GM12878 (cell line): ENCODE data around the gene CLASP1. TPM values are rescaled to one million over a fixed set of nuclear protein-coding genes. Genes with fewer than 3 reads are reported as not detected.

Experiments used
- ATAC-seq: fragments of 200-7000 bp; cut with Tn5 transposase; 3 replicates; pipeline ENCODE4 v1.9.1; 2020; ENCODE audit warnings: mild to moderate bottlenecking, moderate library complexity
- BruUV-seq: library from RNA; stranded (reverse); fragments of 400-500 nt; replicated peaks from 2 replicates; lab custom pipeline; 2021; lab: Mats Ljungman, UMichigan
- CTCF ChIA-PET: fragments of 300-600 bp; sonication (Branson Sonifier 250); formaldehyde crosslinking; extraction: SDS; loops from one replicate; lab custom pipeline; 2021; ENCODE audit warnings: inconsistent platforms; lab: Yijun Ruan, JAX
- POLR2A ChIA-PET: fragments of 350-600 bp; formaldehyde crosslinking; extraction: SDS; loops from one replicate; lab custom pipeline; 2021; ENCODE audit warnings: inconsistent platforms; lab: Charles Lee
- RAD21 ChIA-PET: fragments of 300-600 bp; sonication (Branson Sonifier 250); formaldehyde crosslinking; loops from one replicate; lab custom pipeline; 2023; ENCODE audit warnings: antibody characterized with exemption; ENCODE audit not compliant: unreplicated experiment; lab: Charles Lee
- SMC1A ChIA-PET: fragments of 300-600 bp; sonication (Branson Sonifier 250); formaldehyde crosslinking; loops from one replicate; lab custom pipeline; 2023; ENCODE audit not compliant: unreplicated experiment, uncharacterized antibody; lab: Charles Lee
- DNase-seq: peaks from one replicate; pipeline ENCODE4 v3.0.0-alpha.2; 2011; ENCODE audit warnings: low read depth, low spot score
- FAIRE-seq: peaks from 3 replicates; lab custom pipeline; 2011; peaks lifted over from hg19 to GRCh38; lab: Jason Lieb, UNC
- H2AFZ ChIP-seq: 2 replicates; pipeline ENCODE4 v1.6.0; 2011; ENCODE audit warnings: low read depth, low read length, control low read depth; ENCODE audit not compliant: control insufficient read depth
- H3K27ac ChIP-seq: 2 replicates; pipeline ENCODE4 v1.5.1; 2011; ENCODE audit warnings: control low read depth; ENCODE audit not compliant: control insufficient read depth, insufficient read depth
- H3K27me3 ChIP-seq, 2 experiments: replicated peaks in 1 of 2; 2 replicates each; pipeline versions ENCODE4 v1.6.0 to v1.6.1; 2011; ENCODE audit warnings: low read length in 1 of 2; ENCODE audit not compliant: control insufficient read depth in 2 of 2, insufficient read depth in 2 of 2
- H3K36me3 ChIP-seq, 2 experiments: 2 replicates each; pipeline ENCODE4 v1.5.1; 2011; ENCODE audit warnings: low read length in 1 of 2; ENCODE audit not compliant: control insufficient read depth in 2 of 2, insufficient read depth in 2 of 2
- H3K4me1 ChIP-seq: 2 replicates; pipeline ENCODE4 v1.6.1; 2011; ENCODE audit warnings: mild to moderate bottlenecking, low read length, moderate library complexity, mixed read lengths; ENCODE audit not compliant: control insufficient read depth, insufficient read depth
- H3K4me2 ChIP-seq: 2 replicates; pipeline ENCODE4 v1.6.0; 2011; ENCODE audit warnings: control low read depth; ENCODE audit not compliant: control insufficient read depth, insufficient read depth
- H3K4me3 ChIP-seq: fragments of 200-600 bp; sonication (generic); 2 replicates; pipeline ENCODE4 v1.5.1; 2016
- H3K79me2 ChIP-seq: 2 replicates; pipeline ENCODE4 v1.6.0; 2011; ENCODE audit warnings: low read length; ENCODE audit not compliant: control insufficient read depth, insufficient read depth
- H3K9ac ChIP-seq: 2 replicates; pipeline ENCODE4 v1.8.0; 2011; ENCODE audit warnings: low read length, control low read depth, mixed read lengths; ENCODE audit not compliant: control insufficient read depth, insufficient read depth
- H3K9me3 ChIP-seq: replicated peaks from 3 replicates; pipeline ENCODE4 v1.5.1; 2011; ENCODE audit warnings: mild to moderate bottlenecking, low read length; ENCODE audit not compliant: control insufficient read depth, insufficient read depth
- H4K20me1 ChIP-seq: 2 replicates; pipeline ENCODE4 v1.6.0; 2011; ENCODE audit not compliant: control insufficient read depth, insufficient read depth
- BRCA1 ChIP-seq: IDR thresholded peaks from 2 replicates; pipeline ENCODE4 v1.6.1; 2011; ENCODE audit warnings: low read depth, low read length, improper control_type of control experiment
- ESRRA ChIP-seq: IDR thresholded peaks from 2 replicates; pipeline ENCODE4 v1.6.1; 2012; ENCODE audit warnings: mild to moderate bottlenecking, low read length, improper control_type of control experiment
- HDAC2 ChIP-seq: fragments of 200-600 bp; sonication (generic); IDR thresholded peaks from 2 replicates; pipeline ENCODE4 v1.6.1; 2017
- JUND ChIP-seq: IDR thresholded peaks from 2 replicates; pipeline ENCODE4 v1.6.1; 2012; ENCODE audit warnings: low read depth, mild to moderate bottlenecking, low read length, improper control_type of control experiment, moderate library complexity
- LARP7 ChIP-seq: fragments of 450-650 bp; IDR thresholded peaks from 2 replicates; pipeline ENCODE4 v1.6.1; 2017; ENCODE audit warnings: mild to moderate bottlenecking
- NBN ChIP-seq: fragments of 450-650 bp; IDR thresholded peaks from 2 replicates; pipeline ENCODE4 v1.6.1; 2016
- SKIL ChIP-seq: fragments of 450-650 bp; IDR thresholded peaks from 2 replicates; pipeline ENCODE4 v1.6.1; 2017; ENCODE audit warnings: mild to moderate bottlenecking, low read depth, inconsistent platforms; ENCODE audit not compliant: poor library complexity, severe bottlenecking
- SREBF1 ChIP-seq: IDR thresholded peaks from 2 replicates; pipeline ENCODE4 v1.6.1; 2012; ENCODE audit warnings: mild to moderate bottlenecking, low read length
- ZNF24 ChIP-seq: fragments of 450-650 bp; IDR thresholded peaks from 2 replicates; pipeline ENCODE4 v1.6.1; 2017; ENCODE audit warnings: antibody characterized with exemption, mild to moderate bottlenecking
- ZNF592 ChIP-seq: fragments of 450-650 bp; IDR thresholded peaks from 2 replicates; pipeline ENCODE4 v1.6.1; 2017; ENCODE audit warnings: mild to moderate bottlenecking, moderate library complexity
- ZZZ3 ChIP-seq: IDR thresholded peaks from 2 replicates; pipeline ENCODE4 v1.6.1; 2011; ENCODE audit warnings: low read depth; ENCODE audit not compliant: control insufficient read depth, insufficient read length
- WGBS: methylation state at CpG from one replicate; pipeline ENCODE4 v1.1.6; 2016; ENCODE audit warnings: low lambda C conversion rate; ENCODE audit not compliant: insufficient replicate concordance, insufficient coverage; ENCODE audit errors: missing lambda C conversion rate; 5-methylcytosine and 5-hydroxymethylcytosine counted together
- in situ Hi-C: fragments of 300-500 bp; cut with MboI; formaldehyde crosslinking; loops from 9 replicates; pipeline ENCODE4 v1.14.3; 2018; ENCODE audit warnings: mixed read lengths
- intact Hi-C: fragments of 100-400 bp; cut with micrococcal nuclease; formaldehyde crosslinking; loops from one replicate; pipeline ENCODE4 v1.14.2; 2022; ENCODE audit not compliant: unreplicated experiment
- polyA plus RNA-seq, 11 experiments: library from polyadenylated mRNA; depleted of rRNA in 4 of 11; unstranded in 6 of 11; stranded (reverse) in 5 of 11; fragments of >200 nt; fragmentation: Nextera tagmentation in 4 of 11; fragmentation: Illumina TruSeq in 1 of 11; extraction: Ambion mirVana in 4 of 11; extraction: Trizol in 1 of 11; gene quantifications; 1 replicate in 1 of 11; 2 replicates in 10 of 11; pipeline versions ENCODE4 v1.2.1 to v1.2.3, GENCODE V29; 2011 to 2016; ENCODE audit warnings: inconsistent platforms in 2 of 11, missing spikeins in 2 of 11, low read depth in 1 of 11
- total RNA-seq, 4 experiments: library from RNA; depleted of rRNA in 3 of 4; stranded (reverse); fragments of >200 nt in 3 of 4; fragmentation: Illumina TruSeq in 1 of 4; extraction: Trizol in 1 of 4; gene quantifications; 2 replicates each; pipeline versions ENCODE4 v1.2.1 to v1.2.3, GENCODE V29; 2013 to 2021

Gene CLASP1
- total and polyA plus RNA-seq, 10 of the 15 experiments (the other 5 are each of a cell fraction or from before 2014, with no cell fraction given) = 1.4 to 62.4 (median 32.9) TPM

DNA sequence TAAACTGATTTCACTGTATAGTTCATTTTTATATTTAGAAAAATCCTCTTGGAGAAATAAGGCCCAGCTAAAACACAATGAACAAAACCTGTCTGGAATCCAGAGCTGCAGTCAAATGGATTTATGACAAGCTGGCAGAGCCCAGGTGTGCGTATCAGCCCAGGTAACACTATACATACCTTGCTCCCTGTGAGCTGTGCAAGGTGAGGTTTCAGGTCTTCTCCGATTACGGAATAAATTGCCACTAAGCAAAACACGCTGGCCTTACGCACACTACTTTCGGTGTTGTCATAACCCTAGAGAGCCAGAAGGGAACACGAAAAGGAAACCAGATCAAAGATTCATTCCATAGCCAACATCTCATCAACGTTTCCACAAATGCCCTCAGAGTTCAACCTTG, 302.4 kb downstream of the CLASP1 start:
- peaks cover 18 to 29% of the 10 kb centered on the region in 2 experiments for H3K36me3 ChIP-seq
- no peak for FAIRE-seq
- no peaks in the 10 kb centered on the region for H3K27me3 ChIP-seq
- 95% methylated on average over 8 of the region's 8 CpGs for WGBS
- no TSS peak for BruUV-seq
- CTCF ChIA-PET = interaction anchor here (1.1 to 3.1 kb wide), 2 partner anchors 9 to 270 kb away, joined by 3 to 14 read pairs; no protein-coding TSS in a partner anchor
- H3K9ac ChIP-seq = no peak overlapping the region
- no peaks in the 10 kb centered on the region for H3K9me3 ChIP-seq
- TF ChIP-seq NBN = no peak
- no peak for TF ChIP-seq SKIL
- no peak for TF ChIP-seq LARP7
- TF ChIP-seq SREBF1 = no peak
- TF ChIP-seq ESRRA = no peak
- TF ChIP-seq, all 136 proteins: peak for 0
- ATAC-seq (no peak), DNase-seq (no peak)
- Histone ChIP-seq H4K20me1 (no peaks in the 10 kb centered on the region; the same call in 1 of the 2 replicates), H3K4me1 (no peaks in the 10 kb centered on the region), H2AFZ (no peak overlapping the region), H3K4me2 (no peak overlapping the region), H3K4me3 (no peak overlapping the region), H3K79me2 (no peaks in the 10 kb centered on the region), H3K27ac (no peak overlapping the region)
- ChIA-PET POLR2A (interaction anchor here (1.0 kb wide), 1 partner anchor 10 kb away, joined by 3 read pairs; no protein-coding TSS in a partner anchor), SMC1A (no interaction called here), RAD21 (no interaction called here)
- intact Hi-C loops = no loop called here
- in situ Hi-C loops = no loop called here

GRCh38 chr2:121346407-121346806, 302.9 kb downstream of the CLASP1 start:
- Histone ChIP-seq H2AFZ (no peak overlapping the region), H3K4me1 (no peaks in the 10 kb centered on the region), H3K27me3 (no peaks in the 10 kb centered on the region), H3K9me3 (no peaks in the 10 kb centered on the region), H3K4me3 (no peak overlapping the region), H4K20me1 (no peaks in the 10 kb centered on the region; the same call in 1 of the 2 replicates), H3K79me2 (no peaks in the 10 kb centered on the region), H3K4me2 (no peak overlapping the region), H3K27ac (no peak overlapping the region), H3K36me3 (peaks cover 18 to 27% of the 10 kb centered on the region in 2 experiments), H3K9ac (no peak overlapping the region)
- WGBS = 82% methylated on average over 2 of the region's 6 CpGs
- RAD21 ChIA-PET = no interaction called here
- POLR2A ChIA-PET = no interaction called here
- SMC1A ChIA-PET = no interaction called here
- no peak for ATAC-seq
- in situ Hi-C loops = no loop called here
- intact Hi-C loops = no loop called here
- no peak for FAIRE-seq
- CTCF ChIA-PET = interaction anchor here (1.1 to 3.1 kb wide), 2 partner anchors 10 to 269 kb away, joined by 3 to 14 read pairs; no protein-coding TSS in a partner anchor
- BruUV-seq = TSS peak; percentile 30
- no peak for DNase-seq
- no peak for TF ChIP-seq ZZZ3
- TF ChIP-seq ZNF24 = no peak
- no peak for TF ChIP-seq JUND
- no peak for TF ChIP-seq ZNF592
- no peak for TF ChIP-seq HDAC2
- no peak for TF ChIP-seq BRCA1
